ACHN (cell line): ENCODE measurements around the gene ALK.
"Not testable (repeated sequence)": the region's sequence is repeated elsewhere in the genome, so short reads cannot be mapped to it uniquely, and the experiment has no call there.

Source experiments
- DNase-seq: peaks from one replicate; pipeline ENCODE4 v3.0.0-alpha.2; 2015
- in situ Hi-C: cut with HindIII; loops from 2 replicates; pipeline ENCODE4 v1.10.0; 2017; ENCODE audit warnings: low sequenced_read_pairs, low pct_ligation_motif_present, low pct_unique_long_range_greater_than_20kb

ALK gene

DNA sequence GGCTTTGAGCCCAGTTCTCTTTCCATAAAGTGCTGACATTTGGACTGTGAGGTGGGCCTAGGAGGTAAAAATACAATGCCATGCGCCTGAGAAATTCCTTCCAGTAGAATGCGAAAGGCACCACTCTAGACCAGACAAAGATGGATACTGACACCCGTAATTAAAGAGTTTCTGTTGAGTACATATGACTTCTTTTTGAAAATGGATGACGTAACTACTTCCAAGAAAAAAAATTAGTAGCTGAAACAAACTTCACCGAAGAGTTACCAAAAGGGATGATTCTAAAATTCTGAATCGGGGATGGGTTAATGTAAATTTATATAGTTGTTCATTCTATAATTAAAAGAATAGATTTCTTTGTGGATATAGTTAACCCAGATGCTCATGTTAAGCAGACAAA, 146.8 kb downstream of the ALK start:
- in situ Hi-C loops = no loop called here

DNA sequence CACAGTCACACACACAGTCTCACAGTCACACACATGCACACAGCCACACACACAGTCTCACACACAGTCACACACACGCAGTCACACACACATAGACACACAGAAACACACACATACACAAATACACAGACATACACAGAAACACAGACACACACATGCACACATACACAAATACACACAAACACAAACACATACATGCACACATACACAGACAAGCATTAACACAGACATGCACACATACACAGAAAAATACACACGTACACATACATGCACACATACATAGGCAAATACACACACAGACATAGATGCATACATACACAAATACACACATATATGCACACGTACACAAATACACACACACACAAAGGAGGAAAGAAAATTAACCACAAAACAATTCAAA, 150.5 kb downstream of the ALK start:
- in situ Hi-C loops = no loop called here
- no peak for DNase-seq

More for the DNA sequence above, 146.8 kb downstream of the ALK start:
- DNase-seq = no peak

DNA sequence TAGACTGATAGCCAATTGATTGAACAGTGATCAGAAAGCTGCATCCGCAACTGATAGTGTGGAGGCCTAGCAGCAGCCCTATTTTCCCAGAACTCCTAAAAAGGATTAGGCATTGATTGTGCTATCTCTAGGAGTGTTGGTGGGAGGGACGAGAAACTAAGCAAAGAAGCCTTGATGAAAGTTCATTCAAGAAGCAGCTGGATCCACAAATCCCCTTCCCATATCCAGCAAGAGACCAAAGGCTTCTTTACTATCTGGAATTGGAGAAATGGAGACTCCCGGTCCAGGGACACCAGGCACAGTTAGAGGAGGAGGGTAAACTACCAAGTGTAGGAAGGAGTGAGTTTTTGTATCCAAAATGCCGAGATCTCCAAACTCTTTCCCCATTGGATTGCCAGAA, 151.5 kb downstream of the ALK start:
- in situ Hi-C loops = no loop called here
- DNase-seq = no peak

DNA sequence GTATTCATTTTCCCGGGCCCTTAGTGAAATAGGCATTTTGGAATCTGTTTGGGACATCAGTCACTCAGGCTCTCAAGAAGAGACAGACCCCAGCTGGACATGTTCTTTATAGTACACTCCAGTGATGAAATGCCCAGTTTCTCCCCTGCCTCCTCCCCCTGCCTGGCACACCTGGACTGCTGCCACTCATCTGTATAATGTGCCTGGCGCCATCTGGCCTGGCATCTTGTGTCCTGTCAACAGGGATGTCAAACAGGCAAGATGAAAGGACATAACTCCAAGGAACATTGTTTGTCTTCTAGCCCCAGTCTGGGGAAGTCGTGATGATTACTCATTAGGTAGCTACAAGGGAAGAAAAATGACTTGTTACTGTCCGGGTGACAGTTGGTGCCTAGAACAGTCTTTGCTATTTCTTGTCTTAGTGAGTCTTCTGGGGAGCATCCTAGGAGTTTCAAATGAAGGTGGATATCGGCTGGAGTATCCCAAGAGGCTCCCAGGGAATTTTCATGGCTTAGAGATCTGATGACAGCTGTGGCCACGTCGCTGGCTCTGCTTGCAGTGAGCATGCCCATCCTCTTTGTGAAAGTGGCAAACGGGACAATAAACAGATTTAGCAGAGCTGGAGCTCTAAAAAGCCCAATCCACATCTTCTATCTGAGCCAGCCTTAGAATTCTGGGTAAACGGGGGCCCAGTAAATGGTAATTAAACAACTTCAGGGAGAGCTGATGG, 153.6 kb downstream of the ALK start:
- DNase-seq = no peak
- in situ Hi-C loops = no loop called here

DNA sequence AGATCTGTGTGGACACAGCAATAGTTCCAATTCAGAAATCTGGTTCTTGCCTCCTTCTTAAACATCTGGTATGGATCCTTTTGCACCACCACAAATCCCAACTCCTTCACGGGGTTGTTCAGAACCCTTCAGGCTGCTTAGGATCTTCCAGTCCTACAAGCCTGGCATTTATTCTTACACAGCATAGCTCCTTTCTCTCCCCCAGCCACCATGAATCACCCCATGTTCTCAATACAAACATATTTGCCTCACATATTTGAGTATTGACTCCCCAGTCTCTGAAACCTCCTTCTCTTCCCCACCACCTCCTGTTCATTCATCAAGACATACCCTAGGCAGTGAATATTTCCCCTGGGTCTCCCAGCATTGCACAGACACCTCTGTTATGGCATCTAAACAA, 155.2 kb downstream of the ALK start:
- in situ Hi-C loops = no loop called here
- DNase-seq = no peak

DNA sequence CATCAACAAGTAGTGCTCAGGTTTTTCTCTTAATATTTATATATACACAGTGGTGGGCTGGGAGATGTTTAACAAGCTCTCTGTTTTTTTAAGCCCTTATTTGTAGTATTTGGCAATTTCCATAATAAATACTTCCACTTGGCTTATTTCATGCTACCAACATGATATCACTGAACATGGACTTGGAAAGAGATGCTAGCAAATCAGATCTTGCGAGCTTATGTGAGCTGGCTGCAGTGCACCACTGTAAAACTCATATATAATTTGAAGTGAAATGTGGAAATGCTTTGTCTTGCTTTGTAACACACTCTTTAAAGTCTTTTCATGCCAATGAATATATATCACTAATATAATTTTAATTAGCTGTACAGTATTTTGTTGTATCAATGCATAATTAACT, 155.7 kb downstream of the ALK start:
- in situ Hi-C loops = no loop called here
- DNase-seq = no peak

DNA sequence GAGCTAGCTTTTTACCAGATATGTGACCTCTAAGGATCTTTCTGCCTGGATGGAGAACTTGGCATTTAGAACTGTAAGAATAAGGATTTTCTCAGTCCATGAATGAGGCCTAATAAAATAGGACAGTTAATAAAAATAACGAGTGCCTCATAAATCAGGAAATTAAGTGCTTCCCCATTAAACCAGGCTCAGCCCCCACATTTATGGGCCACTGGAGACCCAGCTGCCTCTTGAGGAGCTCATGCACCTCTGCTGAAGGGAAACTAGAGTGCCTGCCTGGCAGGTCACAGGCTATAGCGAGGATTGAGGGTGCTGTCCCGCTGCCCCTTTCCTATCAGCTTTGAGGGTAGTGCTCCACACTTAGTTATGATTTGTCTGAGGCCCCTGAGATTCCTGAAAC, 158.0 kb downstream of the ALK start:
- no peak for DNase-seq
- in situ Hi-C loops = no loop called here

DNA sequence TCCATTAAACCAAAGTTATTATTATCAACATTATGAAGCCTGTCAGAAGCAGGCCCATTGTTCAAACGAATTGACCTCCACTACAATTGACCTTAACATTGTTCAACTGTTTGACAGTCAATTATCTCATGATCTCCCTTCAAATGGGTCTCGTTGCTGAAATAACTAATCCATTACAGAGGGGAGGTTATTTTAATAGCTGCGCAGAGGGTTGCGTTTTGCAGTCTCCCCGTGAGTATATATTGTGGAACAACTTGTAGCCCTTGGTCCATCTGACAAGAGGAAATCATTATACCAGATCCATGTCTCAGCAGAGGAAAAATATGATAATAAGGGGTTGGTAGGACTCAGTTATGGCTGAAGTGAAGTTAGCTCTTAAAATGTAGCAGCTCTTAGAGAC, 159.1 kb downstream of the ALK start:
- in situ Hi-C loops = no loop called here

DNA sequence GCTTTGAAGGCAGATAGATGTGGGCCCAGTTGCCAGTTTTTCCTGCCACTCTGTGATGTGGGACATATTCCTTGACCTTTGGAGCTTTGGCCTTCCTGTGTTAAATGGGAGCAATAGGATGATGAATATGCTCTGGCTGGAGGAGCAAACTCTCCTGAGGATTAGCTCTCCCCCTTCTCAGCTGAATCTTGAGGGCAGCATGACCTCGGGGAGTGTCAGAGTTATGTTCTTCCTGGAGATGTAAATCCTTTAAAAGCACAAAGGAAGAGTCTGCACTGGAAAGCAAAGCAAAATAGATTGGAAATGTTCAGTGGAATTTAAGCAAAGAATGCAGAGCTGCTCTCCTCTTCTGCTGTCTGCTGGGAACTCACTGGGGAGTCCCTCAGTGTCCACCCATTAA, 160.1 kb downstream of the ALK start:
- no peak for DNase-seq
- in situ Hi-C loops = no loop called here

More for the DNA sequence above, 159.1 kb downstream of the ALK start:
- no peak for DNase-seq

DNA sequence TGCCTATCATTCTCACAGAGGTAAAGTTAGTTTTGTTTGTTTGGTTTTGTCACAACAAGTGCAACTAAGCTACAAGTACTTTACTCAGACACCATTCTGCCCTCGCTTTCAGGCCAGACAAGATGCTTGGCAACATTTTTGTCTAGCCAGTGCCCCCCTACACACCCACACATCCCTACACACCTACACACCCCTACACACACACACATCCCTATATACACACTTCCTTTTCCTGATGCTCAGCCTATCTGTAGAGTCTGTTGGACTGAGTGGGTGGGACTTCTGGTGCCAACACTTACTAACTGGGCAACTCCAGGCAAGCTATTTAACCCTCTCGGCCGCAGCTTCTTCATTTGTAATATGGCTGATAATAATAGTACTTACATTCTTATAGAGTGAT, 161.4 kb downstream of the ALK start:
- in situ Hi-C loops = no loop called here
- DNase-seq = no peak

DNA sequence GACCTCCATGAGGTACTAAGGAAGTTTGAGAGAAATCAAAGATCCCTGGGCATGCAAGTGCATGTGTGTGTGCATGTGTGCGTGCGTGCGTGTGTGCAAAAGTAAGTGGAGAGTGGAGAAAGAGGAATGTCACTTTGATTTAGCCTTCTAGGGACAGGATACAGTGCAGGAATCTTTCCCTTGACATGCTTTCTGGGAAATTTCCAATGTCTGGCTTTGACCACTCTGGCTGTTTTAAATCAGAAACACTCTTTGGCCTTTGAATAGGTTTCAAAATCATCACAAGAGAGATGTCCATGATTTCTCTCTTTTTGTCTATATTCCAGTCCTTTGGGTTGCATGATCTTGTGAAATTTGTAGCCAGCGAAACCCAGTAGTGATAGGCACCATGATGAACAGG, 162.0 kb downstream of the ALK start:
- DNase-seq = no peak
- in situ Hi-C loops = no loop called here

DNA sequence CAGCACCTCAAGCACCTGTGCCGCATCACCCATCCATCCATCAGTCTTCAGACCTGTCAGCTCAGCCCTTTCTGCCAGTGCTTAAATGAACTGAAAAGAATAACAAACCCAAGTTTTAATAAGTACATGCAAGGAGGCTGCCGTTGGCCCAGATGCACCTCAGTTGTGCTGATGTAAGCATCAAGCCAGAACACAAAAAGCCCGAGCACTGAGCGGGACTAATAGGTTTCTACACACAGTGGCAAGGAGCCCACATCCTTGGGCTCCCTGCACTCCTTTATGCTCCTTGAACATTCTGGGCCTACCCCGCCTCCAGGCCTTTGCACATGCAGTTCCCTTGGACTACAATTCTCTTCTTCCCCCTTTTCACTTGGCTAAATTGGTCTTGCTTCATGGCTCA, 165.6 kb downstream of the ALK start:
- in situ Hi-C loops = no loop called here
- DNase-seq = no peak

DNA sequence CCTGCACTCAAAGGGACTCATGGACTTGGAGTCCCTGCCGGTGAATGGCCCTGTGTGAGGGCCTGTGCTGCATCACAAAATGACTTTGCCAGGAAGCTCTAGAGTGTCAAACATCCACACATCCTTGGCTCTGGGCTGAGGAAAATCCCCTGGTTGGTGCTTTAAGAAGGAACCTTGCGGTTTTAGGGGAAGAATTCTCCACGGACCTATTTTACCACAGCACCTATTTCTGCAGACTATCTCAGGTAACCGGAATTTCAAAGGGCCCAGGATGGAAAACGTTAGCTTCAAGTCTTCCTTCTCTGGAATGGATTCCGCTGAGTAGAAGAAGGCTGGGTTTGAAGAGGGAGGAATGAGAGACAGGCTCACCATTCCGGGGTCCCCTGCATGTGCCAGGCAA, 166.2 kb downstream of the ALK start:
- in situ Hi-C loops = no loop called here
- DNase-seq = no peak

DNA sequence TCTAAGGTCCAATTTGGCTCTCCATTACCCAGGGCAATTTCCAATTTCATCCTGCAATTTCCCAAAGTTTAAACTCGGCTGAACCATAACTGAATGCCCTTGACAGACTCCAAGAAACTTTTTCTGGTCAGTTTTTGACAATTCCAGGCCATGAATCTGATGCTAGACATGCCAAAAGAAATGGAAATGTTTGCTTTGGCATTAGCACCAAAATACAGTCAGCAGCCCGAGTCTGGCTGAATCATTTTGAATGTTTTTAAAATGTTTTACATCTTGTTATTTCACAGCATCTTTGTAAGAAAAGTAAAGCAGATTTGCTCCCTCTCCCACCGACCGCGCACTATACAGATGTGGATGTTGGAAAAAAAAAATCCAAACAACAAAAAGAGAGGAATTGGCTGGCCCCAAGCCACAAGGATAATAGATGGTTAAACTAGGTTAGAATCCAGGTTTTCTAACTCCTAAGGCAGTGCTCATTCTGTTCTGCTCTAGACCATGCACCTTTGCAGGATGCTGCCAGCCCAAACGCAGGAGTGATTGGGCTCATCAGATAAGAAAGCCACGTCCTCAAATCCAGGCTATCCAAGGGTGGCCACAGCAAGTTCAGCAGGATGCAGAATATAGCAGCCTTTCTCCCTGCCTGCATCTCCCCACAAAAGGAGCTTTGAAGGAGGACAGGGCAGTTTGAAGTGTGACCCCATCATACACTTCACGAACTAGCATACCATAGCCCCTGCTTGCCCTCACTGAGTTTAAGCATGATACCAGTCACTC, 167.5 kb downstream of the ALK start:
- no peak for DNase-seq
- in situ Hi-C loops = no loop called here

DNA sequence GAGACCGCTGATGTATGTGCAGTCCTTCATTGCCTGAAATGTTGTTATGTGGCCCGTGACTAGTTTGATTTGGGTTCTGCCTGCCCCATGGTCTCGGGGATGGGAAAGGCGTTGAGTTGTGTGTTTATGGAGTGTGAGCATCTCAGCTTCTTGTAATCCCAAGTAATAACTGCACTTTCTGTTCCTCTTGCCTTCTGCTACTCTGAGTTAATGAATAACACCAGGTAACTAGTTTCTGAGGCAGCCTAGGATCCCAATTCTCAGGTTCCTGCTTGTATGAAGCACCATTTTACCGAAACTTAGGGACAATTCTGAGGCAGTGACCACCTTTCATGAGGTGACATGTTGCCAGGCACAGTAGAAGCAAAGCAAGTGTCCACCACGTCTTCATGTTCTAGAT, 170.0 kb downstream of the ALK start:
- in situ Hi-C loops = no loop called here
- DNase-seq = no peak

DNA sequence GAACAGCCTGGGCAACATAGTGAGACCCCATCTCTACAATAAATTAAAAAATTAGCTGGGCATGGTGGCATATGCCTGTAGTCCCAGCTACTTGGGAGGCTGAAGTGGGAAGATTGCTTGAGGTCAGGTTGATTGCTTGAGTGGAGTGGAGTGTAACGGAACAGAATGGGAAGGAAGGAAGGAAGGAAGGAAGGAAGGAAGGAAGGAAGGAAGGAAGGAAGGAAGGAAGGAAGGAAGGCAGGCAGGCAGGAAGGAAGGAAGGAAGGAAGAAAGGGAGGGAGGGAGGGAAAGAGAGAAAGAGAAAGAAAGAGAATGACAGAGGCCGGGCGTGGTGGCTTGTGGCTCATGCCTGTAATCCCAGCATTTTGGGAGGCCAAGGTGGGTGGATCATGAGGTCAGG, 170.9 kb downstream of the ALK start:
- DNase-seq, in situ Hi-C loops: not testable (repeated sequence)

DNA sequence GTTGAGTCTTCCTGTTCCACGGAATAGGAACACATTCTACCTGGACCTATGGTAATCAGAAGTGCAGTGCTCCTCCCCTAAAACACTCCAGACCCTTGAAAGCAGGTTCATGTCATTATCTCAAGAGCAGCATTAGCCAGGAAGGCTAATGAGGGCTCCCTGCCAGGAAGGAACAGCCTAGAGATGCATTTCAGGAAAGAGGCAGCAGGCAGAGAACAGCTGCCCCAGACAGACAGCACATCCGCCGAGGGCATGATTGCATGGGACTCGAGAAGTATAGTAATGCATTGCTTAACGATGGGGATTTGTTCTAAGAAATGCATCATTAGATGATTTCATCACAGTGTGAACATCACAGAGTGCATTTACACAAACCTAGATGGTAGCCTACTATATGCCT, 171.5 kb downstream of the ALK start:
- in situ Hi-C loops = no loop called here
- DNase-seq = no peak

DNA sequence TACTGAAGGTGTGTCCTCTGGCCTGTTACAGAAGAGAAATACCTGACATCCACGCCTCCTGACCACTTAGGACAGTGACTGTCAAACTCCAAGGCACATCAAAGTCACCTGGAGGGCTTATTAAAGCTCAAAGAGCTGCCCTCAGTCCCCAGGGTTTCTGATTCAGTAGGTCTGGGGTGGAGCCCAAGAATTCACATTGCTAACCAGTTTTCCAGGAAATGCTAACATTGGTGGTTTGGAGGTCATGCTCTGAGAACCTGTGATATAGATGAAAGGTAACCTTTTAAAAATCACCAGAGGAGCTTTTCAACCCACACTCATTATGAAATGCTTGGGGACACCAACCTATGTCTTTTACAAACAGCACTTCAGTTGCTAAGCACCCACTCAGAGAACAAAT, 172.3 kb downstream of the ALK start:
- DNase-seq = peak; percentile 34

DNA sequence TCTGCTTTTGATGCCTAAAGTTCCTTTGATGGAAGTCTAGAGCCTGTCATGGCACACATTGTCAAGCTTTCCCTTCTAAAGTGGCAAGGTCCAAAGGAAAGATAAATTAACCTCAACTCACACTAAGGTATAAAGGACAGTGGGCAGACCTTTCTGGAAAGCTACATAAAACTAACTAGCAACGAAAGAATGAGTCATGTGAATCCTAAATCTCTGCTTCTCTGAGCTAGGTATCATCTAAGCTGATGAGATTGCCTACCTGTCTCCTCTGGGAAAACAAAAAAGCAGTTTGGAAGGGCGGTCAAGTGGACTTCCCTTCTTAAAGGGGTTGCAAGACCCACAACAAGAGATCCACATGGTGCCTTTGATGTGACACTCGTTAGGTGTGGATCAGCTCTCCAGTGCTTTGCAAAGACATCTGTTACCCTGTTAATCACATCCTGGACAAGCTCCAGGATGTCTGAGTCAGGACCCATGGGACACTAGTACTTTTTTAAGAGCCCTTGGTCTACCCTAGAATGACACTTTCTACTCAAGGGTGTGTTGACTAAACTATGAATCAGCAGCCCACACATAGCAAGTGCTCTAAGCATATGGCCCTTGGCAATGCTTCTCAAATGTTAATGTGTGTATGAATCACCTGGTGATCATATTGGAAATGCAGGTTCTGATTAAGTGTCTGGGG, 173.5 kb downstream of the ALK start:
- peak; percentile 95 for DNase-seq
- in situ Hi-C loops = no loop called here

More for the DNA sequence above, 172.3 kb downstream of the ALK start:
- in situ Hi-C loops = no loop called here

DNA sequence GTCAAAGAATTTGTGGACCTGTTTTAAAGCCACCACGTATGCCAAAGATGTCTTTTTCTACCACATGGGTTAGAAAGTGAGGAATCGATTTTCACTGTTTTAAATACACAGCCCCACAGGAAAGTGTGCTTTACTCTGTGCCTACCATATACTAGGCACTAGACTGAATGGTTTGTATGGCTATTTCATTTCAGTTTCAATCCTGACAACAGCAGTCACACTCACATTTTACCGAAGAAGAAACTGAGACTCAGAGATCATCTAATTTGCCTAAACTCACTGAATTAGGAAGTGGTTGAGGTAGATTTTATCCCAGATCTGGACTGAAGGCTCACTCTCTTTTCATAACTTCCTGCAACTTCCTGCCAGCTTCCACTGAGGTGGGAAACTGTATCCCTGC, 176.4 kb downstream of the ALK start:
- in situ Hi-C loops = no loop called here
- no peak for DNase-seq
